ENCODE measurements around the gene TRAM2.

GRCh38 chr6:52550014-52550575, 26.8 kb downstream of the TRAM2 start:
- TF ChIP-seq CTCF (IDR thresholded peaks at IDR 0.05), result no peak
- TF ChIP-seq POLR2AphosphoS5 (IDR thresholded peaks at IDR 0.05), result no peak
